ENCODE data around the gene LIMS1. TPM values are rescaled to one million over a fixed set of nuclear protein-coding genes. Genes with fewer than 3 reads are reported as not detected.
"Not testable (repeated sequence)": the region's sequence is repeated elsewhere in the genome, so short reads cannot be mapped to it uniquely, and the experiment has no call there.

LIMS1 gene
- total RNA-seq, 2 experiments from 2014 or later: 18.5 to 21.3 TPM

DNA sequence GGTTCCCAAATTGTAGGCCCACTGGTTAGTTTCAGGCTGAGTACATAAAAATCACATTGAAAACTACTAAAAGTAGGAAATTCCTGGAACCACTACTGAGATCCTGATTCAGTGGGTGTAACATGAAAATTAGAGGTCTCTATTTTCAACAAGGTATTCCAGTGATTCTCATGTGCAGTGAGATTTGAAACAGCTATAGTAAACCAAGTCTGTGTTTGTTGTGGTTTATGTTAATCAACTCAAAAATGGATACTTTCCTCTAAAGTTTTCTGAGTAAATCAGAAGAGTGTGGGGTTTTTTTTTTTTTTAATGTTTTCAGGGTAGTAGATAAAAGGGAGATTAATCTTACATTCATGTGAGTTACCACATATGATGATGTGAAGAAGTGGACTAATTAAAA, 42.4 kb upstream of the LIMS1 start:
- H3K27ac ChIP-seq (ENCODE audit: low read depth in 1 of 2, low read length in 2 of 2): no peak overlapping the region
- H3K4me3 ChIP-seq (ENCODE audit: low read length): no peak overlapping the region
- ChIA-PET POLR2A (no interaction called here), CTCF (no interaction called here)
- TF ChIP-seq, protein P1, sequence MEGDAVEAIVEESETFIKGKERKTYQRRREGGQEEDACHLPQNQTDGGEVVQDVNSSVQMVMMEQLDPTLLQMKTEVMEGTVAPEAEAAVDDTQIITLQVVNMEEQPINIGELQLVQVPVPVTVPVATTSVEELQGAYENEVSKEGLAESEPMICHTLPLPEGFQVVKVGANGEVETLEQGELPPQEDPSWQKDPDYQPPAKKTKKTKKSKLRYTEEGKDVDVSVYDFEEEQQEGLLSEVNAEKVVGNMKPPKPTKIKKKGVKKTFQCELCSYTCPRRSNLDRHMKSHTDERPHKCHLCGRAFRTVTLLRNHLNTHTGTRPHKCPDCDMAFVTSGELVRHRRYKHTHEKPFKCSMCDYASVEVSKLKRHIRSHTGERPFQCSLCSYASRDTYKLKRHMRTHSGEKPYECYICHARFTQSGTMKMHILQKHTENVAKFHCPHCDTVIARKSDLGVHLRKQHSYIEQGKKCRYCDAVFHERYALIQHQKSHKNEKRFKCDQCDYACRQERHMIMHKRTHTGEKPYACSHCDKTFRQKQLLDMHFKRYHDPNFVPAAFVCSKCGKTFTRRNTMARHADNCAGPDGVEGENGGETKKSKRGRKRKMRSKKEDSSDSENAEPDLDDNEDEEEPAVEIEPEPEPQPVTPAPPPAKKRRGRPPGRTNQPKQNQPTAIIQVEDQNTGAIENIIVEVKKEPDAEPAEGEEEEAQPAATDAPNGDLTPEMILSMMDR (IDR thresholded peaks at IDR 0.05): no peak
- no peaks in the 10 kb centered on the region for H3K27me3 ChIP-seq (ENCODE audit: control insufficient read depth in 1 of 2, insufficient read depth in 2 of 2, low read length in 2 of 2)
- Mint-ChIP-seq H3K4me3 (no peak overlapping the region), H3K27ac (no peak overlapping the region), H3K27me3 (no peaks in the 10 kb centered on the region), H3K9me3 (no peaks in the 10 kb centered on the region), H3K36me3 (ENCODE audit: low read depth) (peaks cover 81% of the 10 kb centered on the region), H3K4me1 (ENCODE audit: low read depth) (no peaks in the 10 kb centered on the region)
- H3K9me3 ChIP-seq (ENCODE audit: control insufficient read depth in 1 of 2, insufficient read depth in 1 of 2, low read length in 2 of 2): no peaks in the 10 kb centered on the region
- ATAC-seq (ENCODE audit: poor library complexity) (no peak), DNase-seq (no peak)
- H3K4me1 ChIP-seq (ENCODE audit: insufficient read depth, low read length): no peaks in the 10 kb centered on the region
- intact Hi-C loops (cut with DNase I, micrococcal nuclease): no loop called here
- H3K36me3 ChIP-seq (ENCODE audit: insufficient read depth, low read length): peaks cover 77% of the 10 kb centered on the region

DNA sequence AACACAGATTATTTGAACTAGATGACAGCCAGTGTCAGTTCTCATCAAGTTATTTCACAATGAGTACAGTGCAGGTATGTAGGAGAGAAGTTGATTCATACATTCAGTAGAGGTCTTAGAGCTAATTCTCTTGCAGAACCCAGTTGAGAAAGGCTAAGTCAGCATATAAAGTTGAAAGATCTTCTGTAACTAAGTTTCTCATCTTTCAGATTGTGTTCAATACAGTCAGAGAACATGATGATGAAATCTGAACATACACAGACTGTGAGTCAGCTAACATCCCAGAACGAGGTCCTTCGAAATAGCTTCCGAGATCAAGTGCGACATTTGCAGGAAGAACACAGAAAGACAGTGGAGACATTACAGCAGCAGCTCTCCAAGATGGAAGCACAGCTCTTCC, 41.9 kb upstream of the LIMS1 start:
- Histone ChIP-seq H3K4me1 (ENCODE audit: insufficient read depth, low read length) (no peaks in the 10 kb centered on the region), H3K4me3 (ENCODE audit: low read length) (no peak overlapping the region), H3K27ac (ENCODE audit: low read depth in 1 of 2, low read length in 2 of 2) (no peak overlapping the region), H3K9me3 (ENCODE audit: control insufficient read depth in 1 of 2, insufficient read depth in 1 of 2, low read length in 2 of 2) (no peaks in the 10 kb centered on the region), H3K36me3 (ENCODE audit: insufficient read depth, low read length) (peaks cover 75% of the 10 kb centered on the region), H3K27me3 (ENCODE audit: control insufficient read depth in 1 of 2, insufficient read depth in 2 of 2, low read length in 2 of 2) (no peaks in the 10 kb centered on the region)
- DNase-seq (no peak), ATAC-seq (ENCODE audit: poor library complexity) (no peak)
- H3K4me1 Mint-ChIP-seq (ENCODE audit: low read depth): no peaks in the 10 kb centered on the region
- ChIA-PET CTCF (no interaction called here), POLR2A (no interaction called here)
- TF ChIP-seq, protein P1 (IDR thresholded peaks at IDR 0.05): no peak
- H3K4me3 Mint-ChIP-seq: no peak overlapping the region
- intact Hi-C loops (cut with DNase I, micrococcal nuclease): no loop called here
- H3K27me3 Mint-ChIP-seq: no peaks in the 10 kb centered on the region
- no peaks in the 10 kb centered on the region for H3K9me3 Mint-ChIP-seq
- no peak overlapping the region for H3K27ac Mint-ChIP-seq
- H3K36me3 Mint-ChIP-seq (ENCODE audit: low read depth): peaks cover 79% of the 10 kb centered on the region

DNA sequence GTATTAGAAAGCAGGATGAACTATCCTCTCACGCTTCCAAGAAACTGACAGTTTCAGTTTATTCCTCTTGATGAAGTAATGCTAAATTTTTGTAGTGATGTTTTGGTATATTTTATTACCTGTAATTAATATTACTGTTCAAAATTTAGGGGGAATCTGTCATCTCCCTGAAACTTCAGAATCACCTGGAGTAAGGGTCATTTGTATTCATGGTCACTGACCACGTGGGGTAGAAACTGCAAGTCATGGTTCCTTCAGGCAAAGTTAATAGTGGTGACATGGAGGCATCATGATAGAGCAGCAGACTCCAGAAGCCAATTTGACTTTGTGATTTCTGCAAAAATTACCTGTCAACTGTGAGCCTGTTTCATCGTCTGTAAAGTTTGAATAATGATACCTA, 38.1 kb upstream of the LIMS1 start:
- H3K4me3 Mint-ChIP-seq; H3K4me3 ChIP-seq (ENCODE audit: low read length); ATAC-seq (ENCODE audit: poor library complexity); POLR2A ChIA-PET; H3K4me1 ChIP-seq (ENCODE audit: insufficient read depth, low read length); H3K27ac ChIP-seq (ENCODE audit: low read depth in 1 of 2, low read length in 2 of 2); H3K9me3 Mint-ChIP-seq; H3K27ac Mint-ChIP-seq; DNase-seq; H3K9me3 ChIP-seq (ENCODE audit: control insufficient read depth in 1 of 2, insufficient read depth in 1 of 2, low read length in 2 of 2); CTCF ChIA-PET; intact Hi-C loops (cut with DNase I, micrococcal nuclease); H3K4me1 Mint-ChIP-seq (ENCODE audit: low read depth); H3K27me3 ChIP-seq (ENCODE audit: control insufficient read depth in 1 of 2, insufficient read depth in 2 of 2, low read length in 2 of 2); H3K27me3 Mint-ChIP-seq: not testable (repeated sequence)
- peaks cover 44% of the 10 kb centered on the region for H3K36me3 ChIP-seq (ENCODE audit: insufficient read depth, low read length)
- peaks cover 72% of the 10 kb centered on the region for H3K36me3 Mint-ChIP-seq (ENCODE audit: low read depth)

DNA sequence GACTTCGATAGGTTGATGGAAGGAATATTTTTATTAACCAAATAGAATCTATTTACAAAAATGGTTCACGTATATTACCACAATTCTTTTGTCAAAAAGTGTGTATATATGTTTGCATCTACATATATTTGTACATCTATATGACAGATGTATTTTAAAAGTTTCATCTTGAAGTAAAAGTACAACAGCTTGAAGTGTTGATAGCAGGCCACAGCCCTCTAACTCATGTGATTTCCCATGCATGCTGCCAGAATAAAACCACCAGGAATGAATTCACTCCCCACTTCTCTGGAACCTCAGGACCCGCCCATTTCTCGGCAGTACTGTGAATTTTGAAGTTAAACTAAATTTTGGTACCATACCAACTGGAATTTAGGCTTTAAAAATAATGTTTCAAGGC, 26.6 kb upstream of the LIMS1 start:
- POLR2A ChIA-PET; H3K27me3 Mint-ChIP-seq; ATAC-seq (ENCODE audit: poor library complexity); DNase-seq; H3K27ac Mint-ChIP-seq; CTCF ChIA-PET; H3K27me3 ChIP-seq (ENCODE audit: control insufficient read depth in 1 of 2, insufficient read depth in 2 of 2, low read length in 2 of 2); H3K4me1 ChIP-seq (ENCODE audit: insufficient read depth, low read length); H3K4me3 Mint-ChIP-seq; H3K27ac ChIP-seq (ENCODE audit: low read depth in 1 of 2, low read length in 2 of 2); H3K4me3 ChIP-seq (ENCODE audit: low read length); H3K4me1 Mint-ChIP-seq (ENCODE audit: low read depth); H3K9me3 ChIP-seq (ENCODE audit: control insufficient read depth in 1 of 2, insufficient read depth in 1 of 2, low read length in 2 of 2); H3K9me3 Mint-ChIP-seq: not testable (repeated sequence)
- H3K36me3 Mint-ChIP-seq (ENCODE audit: low read depth): peaks cover 60% of the 10 kb centered on the region
- intact Hi-C loops (cut with DNase I, micrococcal nuclease): loop anchor here in 1 of 2 experiments (10.0 kb wide), 1 partner anchor 77 kb away; no protein-coding TSS in a partner anchor
- H3K36me3 ChIP-seq (ENCODE audit: insufficient read depth, low read length): peaks cover 13% of the 10 kb centered on the region

DNA sequence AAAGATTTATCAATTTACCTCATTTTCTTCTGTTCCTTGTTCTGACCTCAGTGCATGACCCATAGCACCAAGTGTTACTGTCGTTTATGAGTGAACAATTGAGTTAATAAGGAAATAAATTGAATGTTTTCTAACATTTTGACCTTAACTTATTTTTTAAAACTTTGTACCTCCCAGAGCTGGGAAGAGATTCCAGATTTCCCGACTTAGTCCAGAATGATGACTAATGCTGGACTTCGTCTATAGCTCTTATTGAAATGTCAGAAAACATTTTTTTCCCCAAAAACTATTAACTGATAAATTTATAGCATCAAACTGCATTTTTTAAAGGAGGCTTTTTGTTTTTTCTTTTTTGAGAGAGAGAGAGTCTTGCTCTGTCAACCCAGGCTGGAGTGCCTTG, 21.8 kb upstream of the LIMS1 start:
- H3K4me3 Mint-ChIP-seq; H3K4me1 Mint-ChIP-seq (ENCODE audit: low read depth); CTCF ChIA-PET; H3K9me3 Mint-ChIP-seq; DNase-seq; H3K27me3 Mint-ChIP-seq; H3K27ac ChIP-seq (ENCODE audit: low read depth in 1 of 2, low read length in 2 of 2); H3K27me3 ChIP-seq (ENCODE audit: control insufficient read depth in 1 of 2, insufficient read depth in 2 of 2, low read length in 2 of 2); H3K9me3 ChIP-seq (ENCODE audit: control insufficient read depth in 1 of 2, insufficient read depth in 1 of 2, low read length in 2 of 2); POLR2A ChIA-PET; H3K4me1 ChIP-seq (ENCODE audit: insufficient read depth, low read length); ATAC-seq (ENCODE audit: poor library complexity); H3K27ac Mint-ChIP-seq; intact Hi-C loops (cut with DNase I, micrococcal nuclease); H3K36me3 ChIP-seq (ENCODE audit: insufficient read depth, low read length); H3K4me3 ChIP-seq (ENCODE audit: low read length): not testable (repeated sequence)
- H3K36me3 Mint-ChIP-seq (ENCODE audit: low read depth): peaks cover 26% of the 10 kb centered on the region

DNA sequence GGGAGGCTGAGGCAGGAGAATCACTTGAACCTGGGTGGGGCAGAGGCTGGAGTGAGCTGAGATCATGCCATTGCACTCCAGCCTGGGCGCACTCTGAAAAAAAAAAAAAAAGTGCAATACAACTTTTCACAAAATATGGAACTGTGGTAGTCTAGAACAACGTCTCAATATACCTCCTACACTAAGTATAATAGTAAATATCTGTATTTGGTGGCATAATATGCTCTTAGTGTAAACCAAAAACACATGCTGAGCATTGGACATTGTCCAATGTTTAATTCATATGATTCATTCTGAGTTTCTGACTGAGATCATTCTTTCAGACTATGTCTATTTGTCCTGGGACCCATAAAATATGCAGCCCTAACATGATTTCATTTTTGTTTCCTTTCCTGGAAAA, 19.8 kb upstream of the LIMS1 start:
- H3K4me3 Mint-ChIP-seq; H3K36me3 ChIP-seq (ENCODE audit: insufficient read depth, low read length); H3K27ac Mint-ChIP-seq; H3K4me1 ChIP-seq (ENCODE audit: insufficient read depth, low read length); H3K27me3 ChIP-seq (ENCODE audit: control insufficient read depth in 1 of 2, insufficient read depth in 2 of 2, low read length in 2 of 2); H3K9me3 ChIP-seq (ENCODE audit: control insufficient read depth in 1 of 2, insufficient read depth in 1 of 2, low read length in 2 of 2); H3K4me3 ChIP-seq (ENCODE audit: low read length); DNase-seq; H3K9me3 Mint-ChIP-seq; H3K4me1 Mint-ChIP-seq (ENCODE audit: low read depth); intact Hi-C loops (cut with DNase I, micrococcal nuclease); CTCF ChIA-PET; H3K27me3 Mint-ChIP-seq; POLR2A ChIA-PET; ATAC-seq (ENCODE audit: poor library complexity); H3K27ac ChIP-seq (ENCODE audit: low read depth in 1 of 2, low read length in 2 of 2): not testable (repeated sequence)
- H3K36me3 Mint-ChIP-seq (ENCODE audit: low read depth): peaks cover 24% of the 10 kb centered on the region
